Measurements from ENCODE around the gene PCDH20.
"Not testable (repeated sequence)": the region's sequence is repeated elsewhere in the genome, so short reads cannot be mapped to it uniquely, and the experiment has no call there.

Gene PCDH20

GRCh38 chr13:61415749-61416148 is at the start of gene PCDH20:
PCDH20 (minus strand) TSS chr13:61415849; CDS start chr13:61415158, 691 bp downstream.
- DNase-seq = no peak

GRCh38 chr13:61463024-61463423 is 47.4 kb upstream of the PCDH20 start:
- no peak for DNase-seq

- DNase-seq = no peak
Observed at GRCh38 chr13:61453121-61453520, 37.5 kb upstream of the PCDH20 start.

GRCh38 chr13:61432029-61432428 is 16.4 kb upstream of the PCDH20 start:
- no peak for DNase-seq

GRCh38 chr13:61423915-61424314 is 8.3 kb upstream of the PCDH20 start:
- DNase-seq = no peak

GRCh38 chr13:61417086-61417570 is 1.5 kb upstream of the PCDH20 start:
- DNase-seq = no peak

- DNase-seq = peak; percentile 36
Observed at GRCh38 chr13:61415058-61415721, 459 bp downstream of the PCDH20 start.

GRCh38 chr13:61414686-61415057 is 977 bp downstream of the PCDH20 start:
- no peak for DNase-seq

GRCh38 chr13:61413572-61414535 is 1.8 kb downstream of the PCDH20 start:
- DNase-seq = no peak

GRCh38 chr13:61410669-61411297 is 4.9 kb downstream of the PCDH20 start:
- no peak for DNase-seq

GRCh38 chr13:61410266-61410665 is 5.4 kb downstream of the PCDH20 start:
- DNase-seq = no peak

- DNase-seq = no peak
Observed at GRCh38 chr13:61408571-61408970, 7.1 kb downstream of the PCDH20 start.

- DNase-seq = no peak
Observed at GRCh38 chr13:61406275-61406674, 9.4 kb downstream of the PCDH20 start.

GRCh38 chr13:61396121-61396520 is 19.5 kb downstream of the PCDH20 start:
- DNase-seq = no peak

GRCh38 chr13:61391426-61391825 is 24.2 kb downstream of the PCDH20 start:
- DNase-seq = no peak

- DNase-seq = no peak
Observed at GRCh38 chr13:61387694-61388093, 28.0 kb downstream of the PCDH20 start.

- no peak for DNase-seq
Observed at GRCh38 chr13:61383111-61383510, 32.5 kb downstream of the PCDH20 start.

- no peak for DNase-seq
Observed at GRCh38 chr13:61370520-61370919, 45.1 kb downstream of the PCDH20 start.

GRCh38 chr13:61364690-61365089 is 51.0 kb downstream of the PCDH20 start:
- DNase-seq = not testable (repeated sequence)

- DNase-seq = no peak
Observed at GRCh38 chr13:61362522-61362921, 53.1 kb downstream of the PCDH20 start.
